Fibroblast of skin of scalp (primary cell): ENCODE results near the gene DLGAP4. TPM values are rescaled to one million over a fixed set of nuclear protein-coding genes. Genes with fewer than 3 reads are reported as not detected.

Experiments
- DNase-seq: peaks from one replicate; pipeline ENCODE4 v3.0.0-alpha.2; 2013
- polyA plus RNA-seq, 2 experiments: library from polyadenylated mRNA; unstranded; fragments of 120-200 nt; gene quantifications; one replicate each; pipeline ENCODE4 v1.2.1, GENCODE V29; 2013; ENCODE audit not compliant: insufficient read length in 2 of 2

The DLGAP4 gene
- 148 TPM for polyA plus RNA-seq (2013, experiment 1 of 2; ENCODE audit: insufficient read length)
- polyA plus RNA-seq (2013, experiment 2 of 2; ENCODE audit: insufficient read length) = 141 TPM

- DNase-seq = no peak
Observed at GRCh38 chr20:36305602-36306551, at the start of gene DLGAP4. TSS of gene DLGAP4 (plus strand) at chr20:36306339. CDS start at chr20:36431718, 125,379 bp downstream.

GRCh38 chr20:36259177-36260061, 46.7 kb upstream of the DLGAP4 start:
- DNase-seq = no peak

GRCh38 chr20:36260316-36260715, 45.8 kb upstream of the DLGAP4 start:
- no peak for DNase-seq

- no peak for DNase-seq
Observed at GRCh38 chr20:36261389-36262105, 44.6 kb upstream of the DLGAP4 start.

GRCh38 chr20:36262440-36262839, 43.7 kb upstream of the DLGAP4 start:
- DNase-seq = no peak

- no peak for DNase-seq
Observed at GRCh38 chr20:36264426-36265246, 41.5 kb upstream of the DLGAP4 start.

- no peak for DNase-seq
Observed at GRCh38 chr20:36266189-36266588, 40.0 kb upstream of the DLGAP4 start.

- no peak for DNase-seq
Observed at GRCh38 chr20:36267605-36268381, 38.3 kb upstream of the DLGAP4 start.

- no peak for DNase-seq
Observed at GRCh38 chr20:36268440-36269342, 37.4 kb upstream of the DLGAP4 start.

- DNase-seq = no peak
Observed at GRCh38 chr20:36269507-36269906, 36.6 kb upstream of the DLGAP4 start.

GRCh38 chr20:36270744-36271638, 35.1 kb upstream of the DLGAP4 start:
- DNase-seq = no peak

- DNase-seq = no peak
Observed at GRCh38 chr20:36271639-36272546, 34.2 kb upstream of the DLGAP4 start.

GRCh38 chr20:36272547-36273220, 33.5 kb upstream of the DLGAP4 start:
- no peak for DNase-seq

- peak; percentile 9 for DNase-seq
Observed at GRCh38 chr20:36273414-36274180, 32.5 kb upstream of the DLGAP4 start.

- DNase-seq = no peak
Observed at GRCh38 chr20:36274181-36274841, 31.8 kb upstream of the DLGAP4 start.
